Activated CD8-positive, alpha-beta memory T cell treated with anti-CD3 and anti-CD28 coated beads for 24 hours (primary cell): ENCODE results near the gene ANKDD1A.

Experiments used
- DNase-seq: peaks from one replicate; pipeline ENCODE4 v3.0.0-alpha.2; 2020

ANKDD1A gene

DNA sequence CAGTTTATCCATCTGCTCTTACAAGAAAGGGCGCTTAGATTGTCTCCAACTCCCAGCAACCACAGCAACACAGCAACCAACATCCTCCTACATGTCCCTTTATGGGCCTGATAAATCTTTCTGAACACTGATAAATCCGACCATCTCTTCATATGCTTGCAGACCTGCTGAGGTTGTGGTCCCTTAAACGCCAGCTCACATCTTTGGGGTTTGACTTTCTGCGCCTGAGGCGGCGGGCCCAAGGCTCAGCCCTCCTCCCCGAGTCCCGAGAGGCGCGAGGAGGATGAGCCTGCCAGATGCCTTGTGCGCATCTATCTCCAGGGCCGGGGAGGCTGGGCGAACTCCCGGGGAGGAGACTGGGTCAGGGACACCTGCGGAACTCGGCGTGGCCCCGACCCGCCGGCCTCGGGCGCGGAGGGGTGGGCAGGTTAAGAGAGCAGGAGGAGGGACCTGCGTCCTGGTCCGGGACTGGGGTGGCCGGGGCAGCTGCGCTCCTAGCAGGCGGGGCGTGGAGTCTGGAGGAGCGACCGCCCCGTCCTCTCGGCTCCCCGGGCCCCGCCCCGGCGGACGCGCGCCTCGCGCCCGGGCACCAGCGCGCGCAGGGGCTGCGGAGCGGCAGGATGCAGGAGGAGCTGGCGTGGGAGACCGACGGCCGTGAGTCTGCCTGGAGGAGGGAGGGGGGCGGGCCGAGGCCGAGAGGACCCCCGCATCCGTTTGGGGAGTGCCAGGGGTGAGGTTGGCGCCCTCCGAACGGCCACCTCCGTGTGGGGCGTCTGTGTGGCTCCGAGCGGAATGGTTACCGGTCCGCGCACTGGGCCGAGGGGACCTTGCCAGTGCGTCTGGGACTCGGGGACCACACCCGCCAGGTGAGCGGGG lies at the start of gene ANKDD1A:
TSS of gene ANKDD1A (plus strand) at position 592 of the 876 bp plus-strand sequence. CDS start at position 621, 29 bp downstream.
- peak; percentile 72 for DNase-seq

DNA sequence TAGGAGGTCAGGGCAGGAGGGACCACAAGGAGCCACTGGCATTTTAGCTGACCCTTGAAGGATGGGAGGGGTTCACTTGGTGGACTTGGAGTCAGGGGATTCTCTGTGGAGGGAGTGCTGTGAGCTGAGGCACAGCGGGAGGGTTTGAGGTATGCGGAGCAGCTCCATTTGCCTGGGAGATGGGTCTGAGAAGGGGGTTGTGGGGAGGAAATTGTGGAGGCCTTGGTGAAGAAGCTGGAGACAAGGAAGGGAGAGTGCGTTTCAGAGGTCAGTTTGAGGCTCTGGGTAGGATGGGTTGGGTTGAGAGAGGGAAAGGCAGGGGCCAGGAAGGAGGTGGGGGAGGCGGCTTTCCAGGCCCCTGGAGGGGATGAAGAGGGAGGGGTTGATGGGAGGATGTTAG lies 49.7 kb upstream of the ANKDD1A start:
- DNase-seq = no peak

DNA sequence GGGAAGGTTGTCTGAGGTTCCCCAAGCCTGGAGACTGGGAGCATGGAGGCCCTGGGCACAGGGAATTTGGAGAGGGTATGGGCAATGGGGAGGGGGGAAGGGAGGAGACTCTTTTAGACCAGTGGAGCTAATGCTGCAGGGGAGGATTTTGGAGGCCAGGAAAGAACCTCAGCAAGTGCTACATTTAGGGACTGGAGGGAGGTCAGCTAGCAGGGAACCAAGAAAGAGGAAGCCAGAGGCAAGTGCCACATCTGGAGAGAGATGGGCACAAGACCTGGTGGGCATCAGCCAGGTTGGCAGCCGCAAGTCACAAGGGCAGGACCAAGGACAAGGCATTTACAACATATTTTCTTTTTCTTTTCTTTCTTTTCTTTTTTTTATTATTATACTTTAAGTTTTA lies 49.3 kb upstream of the ANKDD1A start:
- DNase-seq = no peak

DNA sequence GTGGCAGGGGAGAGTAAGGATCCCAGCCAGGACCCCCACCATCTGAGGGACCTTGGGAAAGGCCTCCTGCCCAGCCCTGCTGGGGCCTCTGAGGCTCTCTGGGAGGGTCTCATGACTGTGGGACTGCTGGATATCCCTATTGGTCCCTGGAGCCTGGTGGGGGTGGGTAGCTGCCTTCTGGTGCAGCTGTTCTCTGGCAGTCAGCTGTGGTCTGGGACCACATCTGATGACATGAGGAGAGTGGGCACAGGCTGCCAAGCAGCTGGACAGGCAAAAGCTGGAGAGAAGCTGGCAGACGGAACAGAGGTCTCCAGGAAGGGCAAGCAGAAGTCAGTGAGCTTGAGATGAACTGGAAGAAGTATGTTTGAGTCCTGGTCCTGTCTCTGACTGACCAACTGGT lies 47.6 kb upstream of the ANKDD1A start:
- DNase-seq = no peak

DNA sequence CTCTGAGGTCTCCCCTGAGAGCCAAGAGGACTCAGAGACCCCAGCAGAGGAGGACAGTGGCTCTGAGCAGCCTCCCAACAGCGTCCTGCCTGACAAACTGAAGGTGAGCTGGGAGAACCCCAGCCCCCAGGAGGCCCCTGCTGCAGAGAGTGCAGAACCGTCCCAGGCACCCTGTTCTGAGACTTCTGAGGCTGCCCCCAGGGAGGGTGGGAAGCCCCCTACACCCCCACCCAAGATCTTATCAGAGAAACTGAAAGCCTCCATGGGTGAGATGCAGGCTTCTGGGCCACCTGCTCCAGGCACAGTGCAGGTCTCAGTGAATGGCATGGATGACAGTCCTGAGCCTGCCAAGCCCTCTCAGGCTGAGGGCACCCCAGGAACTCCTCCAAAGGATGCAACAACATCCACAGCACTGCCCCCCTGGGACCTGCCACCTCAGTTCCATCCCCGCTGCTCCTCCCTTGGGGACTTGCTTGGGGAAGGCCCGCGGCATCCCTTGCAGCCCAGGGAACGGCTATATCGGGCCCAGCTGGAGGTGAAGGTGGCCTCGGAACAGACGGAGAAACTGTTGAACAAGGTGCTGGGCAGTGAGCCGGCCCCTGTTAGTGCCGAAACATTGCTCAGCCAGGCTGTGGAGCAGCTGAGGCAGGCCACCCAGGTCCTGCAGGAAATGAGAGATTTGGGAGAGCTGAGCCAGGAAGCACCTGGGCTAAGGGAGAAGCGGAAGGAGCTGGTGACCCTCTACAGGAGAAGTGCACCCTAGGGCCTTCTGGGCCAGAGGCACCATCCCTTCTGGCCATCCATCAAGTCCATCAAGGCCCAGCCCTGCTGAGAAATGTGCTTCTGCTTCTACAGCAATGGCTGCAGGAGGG lies 46.3 kb upstream of the ANKDD1A start:
- no peak for DNase-seq

DNA sequence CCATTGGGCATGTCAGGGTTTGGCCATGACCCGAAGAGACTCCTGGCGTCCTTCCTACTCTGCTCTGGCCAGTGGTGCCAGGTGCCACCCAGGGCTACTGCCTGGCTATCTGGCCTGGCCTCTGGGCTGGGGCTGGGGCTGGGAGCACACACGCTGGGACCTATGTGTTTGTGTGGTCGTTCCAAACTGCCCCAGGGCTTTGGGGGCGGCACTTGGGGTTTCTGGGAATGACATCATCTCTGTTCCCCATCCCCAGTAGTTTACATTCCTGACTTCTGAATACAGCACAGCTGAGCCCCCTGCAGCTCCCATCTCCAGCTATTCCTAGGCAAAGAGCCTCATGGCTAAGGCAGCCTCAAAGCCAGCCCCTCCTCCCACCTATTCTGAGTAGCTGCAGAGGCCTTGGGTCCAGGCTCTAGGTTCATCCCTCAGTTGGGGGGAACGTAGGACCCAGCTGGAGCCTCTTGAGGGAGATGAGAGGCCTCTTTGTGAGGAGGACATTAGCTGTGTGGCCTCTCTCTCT lies 45.6 kb upstream of the ANKDD1A start:
- no peak for DNase-seq

DNA sequence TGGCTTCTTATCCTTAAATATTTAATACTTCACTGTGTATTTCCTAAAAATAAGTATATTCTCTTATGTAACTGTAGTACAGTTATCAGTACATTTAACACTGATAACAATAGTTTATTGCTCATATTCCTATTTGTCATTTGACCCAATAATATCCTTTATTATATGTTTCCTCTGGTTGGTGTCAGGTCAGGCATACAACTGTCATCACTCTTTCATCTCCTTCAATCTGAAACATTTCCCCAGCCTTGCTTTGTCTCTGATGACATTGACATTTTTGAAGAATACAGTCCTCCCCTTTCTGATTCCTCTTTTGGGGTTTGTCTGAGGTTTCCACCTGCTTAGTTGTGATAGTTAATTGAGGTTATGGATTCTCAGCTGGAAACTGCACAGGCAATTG lies 42.2 kb upstream of the ANKDD1A start:
- no peak for DNase-seq

DNA sequence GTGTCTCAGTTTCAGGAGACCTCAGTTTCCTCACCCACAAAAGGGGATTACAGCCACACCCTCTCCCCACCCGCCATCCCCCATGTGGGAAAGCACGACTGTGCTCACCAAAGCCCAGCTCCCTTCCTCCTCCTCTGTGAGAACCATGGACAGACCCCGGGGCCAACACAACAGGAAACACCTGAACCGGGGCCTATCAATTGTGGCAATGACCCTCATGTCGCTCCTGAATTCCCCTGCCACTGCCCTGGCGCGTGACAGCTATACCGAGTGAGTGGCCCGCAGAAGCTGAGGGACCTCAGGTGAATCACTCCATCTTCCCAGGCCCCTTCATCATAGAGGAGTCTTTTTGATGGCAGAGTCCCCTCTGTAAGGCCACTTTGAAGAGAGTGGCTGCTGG lies 41.3 kb upstream of the ANKDD1A start:
- no peak for DNase-seq

DNA sequence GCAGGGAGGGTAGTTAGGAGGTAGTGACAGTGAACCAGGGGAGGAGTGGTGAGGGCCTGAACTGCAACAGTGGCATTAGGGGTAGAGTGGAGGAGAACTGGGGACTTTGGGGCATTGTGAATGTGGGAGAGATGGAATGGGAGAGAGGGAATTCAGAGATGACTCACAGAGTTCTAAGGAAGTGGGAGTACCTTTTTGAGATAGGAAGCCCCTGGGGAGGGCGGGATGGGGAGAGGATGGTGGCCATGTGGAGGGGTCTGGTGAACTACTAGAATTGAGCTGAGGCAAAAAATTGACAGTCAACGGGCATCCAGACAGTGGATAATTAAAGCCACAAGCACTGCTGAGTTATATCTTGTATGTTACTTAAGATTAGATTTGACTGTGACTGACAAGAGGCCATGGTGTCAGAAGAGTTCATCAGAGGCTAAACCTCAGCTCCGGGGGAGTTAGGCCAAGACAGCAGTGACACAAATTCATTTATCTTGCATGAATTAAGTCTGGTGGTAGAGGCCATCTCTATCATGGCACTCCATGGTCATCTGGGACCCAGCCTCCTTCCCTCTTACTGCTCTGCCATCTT lies 36.0 kb upstream of the ANKDD1A start:
- DNase-seq = no peak

DNA sequence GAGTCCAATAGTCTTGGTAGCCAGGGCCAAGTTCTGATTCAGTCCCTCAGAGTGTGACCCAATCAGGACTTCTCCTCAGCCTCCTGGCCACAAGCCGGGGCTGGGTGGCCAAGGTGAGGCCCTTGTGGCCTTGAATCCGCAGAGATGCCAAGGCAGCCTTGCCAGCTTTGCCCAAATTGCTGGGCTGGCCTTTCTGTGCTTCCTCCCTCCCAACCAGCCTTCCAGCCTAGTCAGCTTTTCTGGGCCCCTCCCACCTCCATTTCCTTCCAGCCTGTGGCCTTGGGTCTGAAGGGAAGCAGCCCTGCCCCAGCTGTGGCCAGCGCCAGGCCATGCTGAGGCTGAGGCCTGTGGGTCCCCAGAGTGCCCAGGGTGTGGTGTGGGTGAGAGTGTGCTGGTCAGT lies 34.3 kb upstream of the ANKDD1A start:
- DNase-seq = no peak

DNA sequence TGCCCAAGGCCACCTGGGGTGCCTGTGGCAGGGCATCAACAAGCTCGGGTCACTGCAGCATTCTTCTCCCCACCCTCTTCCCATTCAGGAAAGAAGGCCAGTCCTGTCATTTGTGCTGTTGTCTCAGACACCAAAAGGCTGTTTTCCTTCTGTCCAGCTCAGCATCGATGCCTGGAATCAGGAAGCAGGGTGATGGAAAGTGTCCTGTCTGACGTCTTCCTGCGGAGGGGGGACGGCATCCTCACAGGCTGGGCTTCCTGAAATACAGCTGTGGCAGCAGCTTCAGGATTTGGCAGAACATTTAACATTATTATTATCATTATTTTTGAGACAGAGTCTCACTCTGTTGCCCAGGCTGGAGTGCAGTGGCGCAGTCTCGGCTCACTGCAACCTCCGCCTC lies 33.0 kb upstream of the ANKDD1A start:
- no peak for DNase-seq

DNA sequence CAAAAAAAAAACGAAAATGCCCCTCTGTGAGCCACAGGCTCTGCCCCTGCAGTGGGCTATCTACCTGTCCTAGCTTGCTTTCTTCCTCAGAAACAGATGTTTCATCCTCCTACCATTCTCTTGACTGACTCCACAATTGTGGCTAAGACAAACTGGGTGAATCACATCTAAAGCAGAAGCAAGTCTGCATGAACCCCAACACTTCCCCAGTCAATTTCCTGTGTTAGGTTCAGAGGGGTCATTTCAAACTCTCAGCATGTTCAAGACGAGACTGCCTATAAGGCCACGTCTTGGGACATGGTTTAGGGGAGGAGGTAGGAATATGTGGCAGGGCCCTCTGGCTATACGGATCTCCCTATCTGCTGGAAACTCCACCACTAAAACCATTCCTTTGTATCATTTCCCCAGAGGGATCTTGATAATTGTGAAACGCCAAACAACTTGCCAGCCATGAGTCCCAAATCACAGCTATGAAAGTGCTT lies 28.6 kb upstream of the ANKDD1A start:
- no peak for DNase-seq

DNA sequence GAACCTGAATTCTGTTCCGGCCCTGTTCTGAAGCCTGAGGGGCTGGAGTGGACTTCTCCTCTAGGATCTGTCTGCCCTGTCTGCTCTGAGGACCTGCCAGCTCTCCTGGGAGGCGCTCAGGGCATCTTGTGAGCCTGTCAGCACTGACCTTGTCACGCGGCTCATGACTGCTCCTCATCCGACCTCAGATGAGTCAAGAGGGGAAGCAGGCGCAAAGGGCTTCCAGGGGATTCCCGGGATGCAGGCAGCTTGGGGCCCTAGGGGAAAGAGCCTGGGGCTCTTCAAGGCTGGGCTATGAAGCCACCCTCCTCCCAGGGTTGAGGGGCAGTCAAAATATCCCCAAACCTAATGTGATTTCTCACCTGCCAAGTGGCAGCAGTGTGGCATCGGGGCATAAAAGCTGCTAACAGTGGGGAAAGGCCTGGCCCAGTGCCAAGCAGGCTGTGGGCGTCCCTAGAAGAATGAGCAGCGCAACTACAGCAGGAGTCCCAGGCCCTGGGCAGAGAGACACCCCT lies 27.6 kb upstream of the ANKDD1A start:
- DNase-seq = peak; percentile 92

DNA sequence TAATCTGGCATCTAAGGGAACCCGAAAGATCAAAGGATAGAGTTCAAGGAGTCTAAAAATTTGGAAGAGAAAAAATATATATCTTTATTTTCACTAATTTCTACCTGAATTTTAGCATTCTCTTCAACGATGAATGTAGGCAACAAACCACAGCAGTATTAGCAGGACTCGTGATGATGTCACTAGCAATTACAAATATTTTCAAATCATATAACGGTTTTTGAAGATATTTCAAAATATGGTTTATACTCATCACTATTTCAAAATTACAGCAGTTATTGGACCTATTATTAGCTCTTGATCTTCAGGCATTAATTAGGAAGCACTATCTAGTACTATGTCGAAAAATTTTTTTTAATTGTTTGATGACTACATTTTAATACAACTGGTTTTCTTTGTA lies 27.0 kb upstream of the ANKDD1A start:
- DNase-seq = no peak

DNA sequence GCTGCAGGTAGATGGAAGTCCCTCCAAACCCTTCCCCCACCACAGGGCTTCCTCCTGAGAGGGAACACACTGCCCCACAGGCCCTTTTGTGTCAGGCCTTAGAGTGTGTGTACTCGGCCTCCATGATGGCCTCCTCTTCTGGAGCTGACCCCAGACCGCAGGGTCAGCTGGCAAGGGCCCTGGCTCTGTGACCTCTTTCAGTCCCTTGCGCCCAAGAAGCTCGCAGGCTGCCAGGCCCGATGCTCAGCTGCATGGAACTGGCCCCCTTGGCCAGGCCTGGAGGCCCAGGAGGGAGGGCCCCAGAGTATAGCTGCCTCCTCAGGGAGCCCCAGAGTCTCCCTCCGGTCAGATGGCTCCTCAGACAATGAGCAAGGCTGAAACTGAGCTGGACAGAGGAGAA lies 23.4 kb upstream of the ANKDD1A start:
- no peak for DNase-seq

DNA sequence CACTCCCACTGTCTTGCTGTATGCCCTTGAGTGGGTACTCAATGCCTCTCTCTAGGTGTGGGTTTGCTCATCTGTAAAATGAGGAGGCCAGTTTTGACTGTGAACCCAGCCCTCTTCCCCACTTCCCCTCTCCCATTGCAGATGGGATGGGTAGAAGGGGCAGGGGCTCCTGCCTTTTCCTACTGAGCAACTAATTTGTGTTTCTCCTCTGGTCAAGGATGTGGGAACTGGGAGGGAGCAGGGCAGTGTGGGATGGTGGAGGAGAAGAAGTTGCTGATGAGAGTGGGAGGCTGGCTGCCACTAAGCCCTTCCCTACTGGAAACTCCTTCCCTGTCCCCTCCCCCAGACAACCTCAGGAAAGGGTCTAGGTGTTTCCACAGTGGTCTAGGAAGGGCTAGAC lies 20.1 kb upstream of the ANKDD1A start:
- DNase-seq = no peak

DNA sequence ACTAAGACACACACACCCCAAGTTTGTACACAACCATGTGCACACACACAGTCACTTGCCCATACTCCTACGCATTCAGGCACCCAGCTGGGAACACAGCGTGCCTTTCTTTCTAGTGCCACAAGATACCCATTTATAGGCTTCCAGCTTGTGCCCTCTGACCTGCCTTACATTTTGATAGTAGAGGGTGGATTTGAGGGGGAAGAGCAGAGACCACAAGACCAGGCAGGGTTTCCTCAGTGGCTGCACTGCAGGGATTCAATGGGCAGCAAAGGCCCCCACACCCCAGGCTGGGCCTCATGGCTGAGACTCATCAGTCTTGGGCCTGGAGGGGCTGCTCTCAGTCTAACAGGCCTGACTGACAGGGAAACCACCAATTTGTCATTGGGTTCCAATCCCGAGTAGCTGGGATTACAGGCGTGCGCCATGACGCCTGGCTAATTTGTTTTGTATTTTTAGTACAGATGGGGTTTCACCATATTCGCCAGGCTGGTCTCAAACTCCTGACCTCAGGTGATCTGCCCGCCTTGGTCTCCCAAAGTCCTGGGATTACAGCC lies 18.8 kb upstream of the ANKDD1A start:
- peak; percentile 67 for DNase-seq

DNA sequence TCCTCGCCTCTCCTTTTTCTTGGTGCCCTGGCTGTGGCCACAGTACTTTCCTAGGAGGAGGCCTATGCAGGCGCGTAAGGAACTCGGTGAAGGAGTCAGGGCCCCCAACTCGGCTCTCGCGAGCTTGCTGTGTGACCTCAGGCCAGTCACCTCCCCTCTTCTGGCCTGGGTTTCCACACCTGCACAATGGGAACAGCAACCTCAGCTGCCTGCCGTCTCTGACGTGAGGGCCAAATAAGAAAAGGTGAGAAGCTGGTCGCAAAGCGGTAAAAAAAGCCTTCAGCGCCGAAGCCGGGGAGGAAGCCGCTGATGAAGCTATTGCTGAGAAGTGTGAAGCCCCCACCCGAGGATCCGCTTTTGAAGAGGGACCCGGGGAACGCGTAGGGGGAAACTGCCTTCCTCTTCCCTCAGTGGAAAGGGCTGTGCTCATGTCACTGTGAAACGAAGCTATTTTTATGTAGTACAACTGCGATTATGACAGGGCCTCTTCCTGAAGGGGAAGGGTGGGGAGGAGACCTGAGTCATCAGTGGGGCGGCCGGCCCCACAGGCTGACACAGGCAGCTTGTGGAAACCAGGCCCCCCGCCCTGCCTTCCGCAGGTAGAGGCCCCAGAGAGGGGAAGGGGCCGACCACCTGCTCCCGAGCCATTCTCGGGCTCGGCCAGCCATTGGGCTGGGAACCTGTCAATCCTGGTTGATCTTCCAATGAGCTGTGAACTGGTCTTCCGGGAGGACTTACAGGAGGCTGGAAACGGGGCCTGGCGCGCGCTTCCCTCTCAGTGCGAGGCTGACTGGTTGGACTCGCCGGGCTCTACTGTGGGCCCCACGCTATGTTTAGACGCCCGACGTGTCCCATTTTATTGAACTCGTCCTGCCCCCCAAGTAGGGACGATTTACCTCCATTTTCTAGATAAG lies 18.0 kb upstream of the ANKDD1A start:
- peak; percentile 98 for DNase-seq

DNA sequence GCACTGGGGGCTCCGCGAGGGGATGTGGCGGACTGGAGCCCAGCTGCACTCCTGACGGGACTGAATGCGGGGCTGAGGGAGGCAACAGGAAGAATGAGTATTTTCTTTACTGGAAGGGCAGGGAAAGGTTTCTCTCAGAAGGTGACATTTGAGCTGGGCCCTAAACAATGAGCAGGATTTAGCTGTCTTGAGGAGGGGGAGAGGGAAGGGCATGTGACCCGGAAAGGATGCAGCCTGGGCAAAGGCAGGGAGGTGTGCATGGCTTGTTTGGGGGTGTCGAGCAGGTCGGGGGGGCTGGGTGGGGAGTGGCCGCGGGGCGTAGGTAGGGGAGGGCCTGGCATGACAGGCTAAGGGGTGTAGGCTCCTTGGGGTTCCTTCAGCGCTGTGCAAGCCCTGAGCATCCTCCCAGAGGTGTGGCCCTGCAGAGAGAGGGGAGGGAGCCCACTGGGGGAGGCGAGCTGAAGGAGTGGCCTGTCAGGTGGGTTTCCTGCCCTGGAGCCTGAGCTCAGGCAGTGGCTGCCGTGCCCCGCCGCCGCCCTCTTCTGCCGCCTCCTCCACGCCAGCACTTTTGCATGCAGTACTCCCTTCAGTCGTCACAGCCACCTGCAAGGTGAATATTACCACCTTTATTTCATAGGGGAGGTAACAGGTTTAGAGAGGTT lies 17.2 kb upstream of the ANKDD1A start:
- peak; percentile 83 for DNase-seq

DNA sequence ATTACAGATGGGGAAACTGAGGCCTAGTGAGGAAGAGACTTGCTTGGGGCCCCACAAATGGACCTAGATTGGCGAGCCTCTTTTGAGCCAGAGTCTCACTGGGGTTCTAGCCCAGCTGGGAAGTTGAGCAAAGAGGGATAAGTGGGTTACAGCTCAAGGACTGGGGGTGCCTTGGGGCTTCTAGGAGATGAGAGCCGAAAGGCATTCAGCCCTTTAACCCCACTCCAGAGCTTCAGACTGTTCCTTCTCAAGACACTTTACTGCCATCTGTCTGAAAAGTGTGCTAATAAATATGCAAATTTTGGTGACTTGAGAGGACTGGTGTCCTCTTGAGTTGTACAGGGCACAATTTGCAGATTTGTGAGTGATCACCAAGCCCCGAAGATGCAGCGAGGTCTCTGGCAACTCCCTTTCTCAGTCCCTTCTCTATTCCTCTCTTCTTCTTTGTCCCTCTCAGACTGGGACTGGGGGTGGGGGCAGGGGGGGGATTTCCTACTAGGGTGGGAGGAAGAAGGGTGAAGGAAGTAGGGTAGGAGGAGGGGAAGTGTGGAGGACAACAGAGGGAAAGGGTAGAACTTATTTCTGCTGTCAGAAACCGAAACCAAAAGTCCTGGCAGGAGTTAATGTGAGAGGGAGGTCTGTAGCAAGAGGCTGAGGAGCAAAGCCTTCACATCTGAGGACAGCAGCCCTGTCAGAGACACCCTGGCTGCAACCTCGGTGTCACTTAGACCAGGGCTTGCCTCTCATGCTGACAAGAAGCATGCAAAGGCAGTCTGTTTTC lies 16.2 kb upstream of the ANKDD1A start:
- DNase-seq = peak; percentile 71
